PFSK-1 (cell line): ENCODE measurements around the gene USH1C.

ENCODE experiments used
- POLR2AphosphoS5 ChIP-seq: IDR thresholded peaks from 2 replicates; pipeline ENCODE4 v1.6.1; 2012; ENCODE audit warnings: low read depth, mild to moderate bottlenecking, control low read depth, low read length, moderate library complexity
- SIN3A ChIP-seq: IDR thresholded peaks from 2 replicates; pipeline ENCODE4 v1.6.1; 2012; ENCODE audit warnings: mild to moderate bottlenecking, low read length, moderate library complexity, borderline replicate concordance; ENCODE audit not compliant: insufficient read depth
- TAF1 ChIP-seq: IDR thresholded peaks from 2 replicates; pipeline ENCODE4 v1.6.1; 2012; ENCODE audit warnings: low read length, control low read depth, borderline replicate concordance; ENCODE audit not compliant: insufficient read depth
- TF ChIP-seq, protein P1 (sequence below), 2 experiments: IDR thresholded peaks; 2 replicates each; pipeline versions ENCODE4 v1.6.1 to v1.8.0; 2011 to 2012; ENCODE audit warnings: low read depth in 2 of 2, low read length in 2 of 2, control low read depth in 1 of 2, inconsistent platforms in 1 of 2, mild to moderate bottlenecking in 1 of 2, moderate library complexity in 1 of 2; ENCODE audit not compliant: insufficient read depth in 1 of 2

DNA sequence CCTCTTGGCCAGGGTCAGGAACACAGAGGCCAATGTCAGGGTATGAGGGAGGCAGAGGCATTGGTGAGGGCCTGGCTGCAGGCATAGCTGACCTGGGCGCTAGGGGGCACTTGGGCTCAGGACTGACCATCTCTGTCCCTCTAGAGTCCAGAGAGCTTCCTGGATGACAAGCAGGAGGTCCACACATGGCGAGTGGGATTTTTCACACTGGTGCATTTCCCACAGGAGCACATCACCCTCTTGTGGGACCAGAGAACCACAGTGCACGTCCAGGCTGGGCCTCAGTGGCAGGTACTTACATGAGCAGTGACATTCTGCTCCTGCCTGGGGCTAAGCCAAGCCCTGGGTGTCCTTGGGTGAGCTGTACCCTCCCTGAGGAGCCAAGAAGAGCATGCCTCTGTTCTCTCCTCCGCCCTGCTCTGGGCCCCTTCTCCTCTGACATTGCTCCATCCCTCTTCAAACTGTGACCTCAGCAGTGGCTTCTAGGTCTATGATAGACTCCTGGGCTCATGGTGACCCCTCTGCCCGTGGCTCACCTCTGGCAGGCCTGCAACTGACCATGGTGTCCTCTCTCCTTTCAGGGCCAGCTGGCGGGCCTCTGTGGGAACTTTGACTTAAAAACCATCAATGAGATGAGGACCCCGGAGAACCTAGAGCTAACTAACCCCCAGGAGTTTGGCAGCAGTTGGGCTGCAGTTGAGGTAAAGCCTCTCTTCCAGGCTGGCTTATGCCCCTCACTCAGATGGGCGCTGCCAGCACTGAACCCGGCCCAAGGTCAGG is 49.4 kb upstream of the USH1C start:
- TF ChIP-seq, protein P1, sequence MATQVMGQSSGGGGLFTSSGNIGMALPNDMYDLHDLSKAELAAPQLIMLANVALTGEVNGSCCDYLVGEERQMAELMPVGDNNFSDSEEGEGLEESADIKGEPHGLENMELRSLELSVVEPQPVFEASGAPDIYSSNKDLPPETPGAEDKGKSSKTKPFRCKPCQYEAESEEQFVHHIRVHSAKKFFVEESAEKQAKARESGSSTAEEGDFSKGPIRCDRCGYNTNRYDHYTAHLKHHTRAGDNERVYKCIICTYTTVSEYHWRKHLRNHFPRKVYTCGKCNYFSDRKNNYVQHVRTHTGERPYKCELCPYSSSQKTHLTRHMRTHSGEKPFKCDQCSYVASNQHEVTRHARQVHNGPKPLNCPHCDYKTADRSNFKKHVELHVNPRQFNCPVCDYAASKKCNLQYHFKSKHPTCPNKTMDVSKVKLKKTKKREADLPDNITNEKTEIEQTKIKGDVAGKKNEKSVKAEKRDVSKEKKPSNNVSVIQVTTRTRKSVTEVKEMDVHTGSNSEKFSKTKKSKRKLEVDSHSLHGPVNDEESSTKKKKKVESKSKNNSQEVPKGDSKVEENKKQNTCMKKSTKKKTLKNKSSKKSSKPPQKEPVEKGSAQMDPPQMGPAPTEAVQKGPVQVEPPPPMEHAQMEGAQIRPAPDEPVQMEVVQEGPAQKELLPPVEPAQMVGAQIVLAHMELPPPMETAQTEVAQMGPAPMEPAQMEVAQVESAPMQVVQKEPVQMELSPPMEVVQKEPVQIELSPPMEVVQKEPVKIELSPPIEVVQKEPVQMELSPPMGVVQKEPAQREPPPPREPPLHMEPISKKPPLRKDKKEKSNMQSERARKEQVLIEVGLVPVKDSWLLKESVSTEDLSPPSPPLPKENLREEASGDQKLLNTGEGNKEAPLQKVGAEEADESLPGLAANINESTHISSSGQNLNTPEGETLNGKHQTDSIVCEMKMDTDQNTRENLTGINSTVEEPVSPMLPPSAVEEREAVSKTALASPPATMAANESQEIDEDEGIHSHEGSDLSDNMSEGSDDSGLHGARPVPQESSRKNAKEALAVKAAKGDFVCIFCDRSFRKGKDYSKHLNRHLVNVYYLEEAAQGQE (IDR thresholded peaks at IDR 0.05; ENCODE audit: insufficient read depth in 1 of 2, low read depth in 2 of 2, low read length in 2 of 2), result no peak
- TF ChIP-seq SIN3A (no peak), POLR2AphosphoS5 (no peak), TAF1 (no peak)
